M059J (cell line): ENCODE measurements around the gene SRY. TPM values are rescaled to one million over a fixed set of nuclear protein-coding genes. Genes with fewer than 3 reads are reported as not detected.
"Not testable (repeated sequence)": the region's sequence is repeated elsewhere in the genome, so short reads cannot be mapped to it uniquely, and the experiment has no call there.

Experiments used
- DNase-seq: peaks from one replicate; pipeline ENCODE4 v3.0.0-alpha.2; 2012; ENCODE audit warnings: low read depth
- total RNA-seq: library from RNA; depleted of rRNA; stranded (reverse); fragments of >200 nt; shearing (Covaris generic); gene quantifications from 2 replicates; pipeline ENCODE4 v1.2.3, GENCODE V29; 2014; rRNA removed

SRY gene
- not detected in 2 replicates for total RNA-seq

GRCh38 chrY:2787600-2787999, at the start of gene SRY:
Gene SRY (minus strand): TSS chrY:2787682. CDS start chrY:2787603, 79 bp downstream.
- DNase-seq = no peak

GRCh38 chrY:2837078-2837477, 49.6 kb upstream of the SRY start:
- no peak for DNase-seq

- no peak for DNase-seq
These were observed 47.7 kb upstream of the SRY start for GRCh38 chrY:2835230-2835629.

GRCh38 chrY:2828497-2828896, 41.0 kb upstream of the SRY start:
- DNase-seq = no peak

GRCh38 chrY:2824471-2824870, 37.0 kb upstream of the SRY start:
- DNase-seq = no peak

DNA sequence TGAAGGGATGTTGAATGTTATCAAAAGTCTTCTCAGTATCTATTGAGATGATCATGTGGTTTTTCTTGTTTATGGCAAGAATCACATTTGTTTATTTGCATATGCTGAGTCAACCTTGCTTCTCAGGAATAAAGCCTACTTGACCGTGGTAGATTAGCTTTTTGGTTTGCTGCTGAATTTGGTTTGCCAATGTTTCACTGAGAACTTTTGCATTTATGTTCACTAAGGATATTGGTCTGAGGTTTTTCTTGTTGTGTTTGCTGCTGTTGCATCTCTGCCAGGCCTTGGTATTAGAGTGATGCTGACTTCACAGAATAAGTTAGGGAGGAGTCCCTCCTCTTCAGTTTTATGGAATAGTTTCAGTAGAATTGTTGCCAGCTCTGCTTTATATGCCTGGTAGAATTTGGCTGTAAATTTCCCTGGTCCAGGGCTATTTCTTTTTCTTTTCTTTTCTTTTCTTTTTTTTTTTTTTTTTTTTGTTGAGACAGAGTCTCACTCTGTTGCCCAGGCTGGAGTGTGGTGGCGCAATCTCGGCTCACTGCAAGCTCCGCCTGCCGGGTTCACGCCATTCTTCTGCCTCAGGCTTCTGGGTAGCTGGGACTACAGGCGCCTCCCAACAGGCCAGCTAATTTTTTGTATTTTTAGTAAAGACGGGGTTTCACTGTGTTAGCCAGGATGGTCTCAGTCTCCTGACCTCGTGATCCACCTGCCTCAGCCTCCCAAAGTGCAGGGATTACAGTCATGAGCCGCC, 29.8 kb upstream of the SRY start:
- not testable (repeated sequence) for DNase-seq

DNA sequence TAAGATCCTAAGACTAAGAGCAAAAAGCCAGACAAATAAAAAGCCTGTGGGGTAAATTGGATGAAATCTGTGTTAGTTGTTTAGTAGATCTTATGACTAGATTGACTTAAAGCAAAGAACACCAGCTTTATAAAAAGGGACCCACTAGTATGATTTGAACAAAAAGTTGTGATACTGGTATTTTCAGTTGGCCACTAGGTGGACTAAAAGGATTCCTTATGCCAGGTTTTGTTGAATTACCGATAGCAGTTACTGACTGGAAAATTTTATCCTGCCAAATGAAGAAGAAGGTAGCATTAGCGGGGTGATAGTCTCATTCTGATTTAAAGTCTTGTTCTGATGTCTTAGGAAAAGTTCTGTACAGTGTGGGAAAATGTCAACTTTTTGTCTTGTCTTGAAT, 12.8 kb upstream of the SRY start:
- DNase-seq = no peak

DNA sequence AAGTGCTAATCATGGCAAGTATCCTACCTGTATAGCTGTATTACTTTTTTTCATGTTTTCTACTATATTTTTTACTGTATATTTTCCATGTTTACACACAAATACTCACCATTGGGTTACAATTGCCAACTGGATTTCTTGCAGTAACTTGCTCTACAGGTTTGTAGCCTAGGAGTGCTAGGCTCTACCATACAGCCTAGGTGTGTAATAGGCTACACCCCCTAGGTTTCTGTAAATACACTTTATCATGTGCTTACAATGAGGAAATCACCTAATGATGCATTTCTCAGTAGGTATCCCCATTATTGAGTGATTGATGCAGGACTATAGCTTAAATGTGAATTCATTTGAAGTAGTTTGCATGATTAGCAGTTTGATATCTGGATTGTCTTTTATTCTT, 10.5 kb upstream of the SRY start:
- DNase-seq = no peak

DNA sequence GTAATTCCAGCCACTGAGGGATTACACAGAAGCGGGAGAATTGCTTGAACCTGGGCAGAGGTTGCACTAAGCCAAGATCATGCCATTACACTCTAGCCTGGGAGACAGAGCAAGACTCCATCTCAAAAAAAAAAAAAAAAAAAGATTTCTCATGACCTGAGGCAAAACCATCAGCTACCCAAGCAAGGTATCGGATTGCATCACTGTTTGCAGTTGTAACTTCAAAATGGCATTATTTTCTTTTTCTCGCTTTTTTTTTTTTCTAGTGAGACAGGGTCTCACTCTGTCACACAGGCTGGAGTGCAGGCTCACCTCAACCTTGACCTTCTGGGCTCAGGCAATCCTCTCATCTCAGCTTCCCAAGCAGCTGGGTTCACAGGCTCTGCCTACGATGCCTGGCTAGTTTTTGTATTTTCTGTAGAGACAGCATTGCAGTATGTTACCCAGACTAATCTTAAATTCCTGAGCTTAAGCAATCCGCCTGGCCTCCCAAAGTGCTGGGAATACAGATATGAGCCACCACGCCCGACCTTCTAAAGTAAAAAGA, 9.6 kb upstream of the SRY start:
- no peak for DNase-seq

- DNase-seq = no peak
These were observed 2.3 kb upstream of the SRY start for GRCh38 chrY:2789756-2790155.

- no peak for DNase-seq
These were observed 488 bp downstream of the SRY start for GRCh38 chrY:2786876-2787512.

Other genes starting within 250 kb of the SRY start
- gene RPS4Y1, start 53.9 kb upstream of the SRY start, total RNA-seq = 45.5 and 51.5 TPM in 2 replicates
- gene ZFY, start 147.7 kb upstream of the SRY start, total RNA-seq = 1.9 and 2.2 TPM in 2 replicates